Stimulated activated CD8-positive, alpha-beta memory T cell treated with anti-CD3 and anti-CD28 coated beads, Interleukin-15, amount 100 ng/mL, for 1 hour (primary cell): ENCODE results near the gene CNTN1.

Source experiments
- DNase-seq: peaks from one replicate; pipeline ENCODE4 v3.0.0-alpha.2; 2020; ENCODE audit warnings: low read depth

The CNTN1 gene

GRCh38 chr12:40970320-40970907 lies 278.2 kb downstream of the CNTN1 start:
- no peak for DNase-seq

- DNase-seq: no peak
Measured at GRCh38 chr12:40971911-40972310, 279.7 kb downstream of the CNTN1 start.

GRCh38 chr12:40976546-40976945 lies 284.3 kb downstream of the CNTN1 start:
- no peak for DNase-seq

- DNase-seq: no peak
Measured at GRCh38 chr12:40980427-40980961, 288.3 kb downstream of the CNTN1 start.

GRCh38 chr12:40986001-40986400 lies 293.8 kb downstream of the CNTN1 start:
- no peak for DNase-seq

- no peak for DNase-seq
Measured at GRCh38 chr12:40988355-40988754, 296.1 kb downstream of the CNTN1 start.

GRCh38 chr12:40988824-40989223 lies 296.6 kb downstream of the CNTN1 start:
- no peak for DNase-seq

- no peak for DNase-seq
Measured at GRCh38 chr12:40989785-40990184, 297.5 kb downstream of the CNTN1 start.

- no peak for DNase-seq
Measured at GRCh38 chr12:40992158-40992557, 299.9 kb downstream of the CNTN1 start.

GRCh38 chr12:40992674-40993073 lies 300.4 kb downstream of the CNTN1 start:
- DNase-seq: no peak

GRCh38 chr12:40993158-40993557 lies 300.9 kb downstream of the CNTN1 start:
- DNase-seq: no peak

GRCh38 chr12:40996091-40996490 lies 303.9 kb downstream of the CNTN1 start:
- no peak for DNase-seq

GRCh38 chr12:40999210-40999609 lies 307.0 kb downstream of the CNTN1 start:
- no peak for DNase-seq

GRCh38 chr12:41008472-41008871 lies 316.2 kb downstream of the CNTN1 start:
- no peak for DNase-seq

- DNase-seq: no peak
Measured at GRCh38 chr12:41011939-41012338, 319.7 kb downstream of the CNTN1 start.

GRCh38 chr12:41013881-41014642 lies 321.8 kb downstream of the CNTN1 start:
- DNase-seq: no peak

- no peak for DNase-seq
Measured at GRCh38 chr12:41014643-41015020, 322.4 kb downstream of the CNTN1 start.

- DNase-seq: no peak
Measured at GRCh38 chr12:41018010-41018409, 325.8 kb downstream of the CNTN1 start.

- no peak for DNase-seq
Measured at GRCh38 chr12:41019461-41019860, 327.2 kb downstream of the CNTN1 start.

- no peak for DNase-seq
Measured at GRCh38 chr12:41023836-41024235, 331.6 kb downstream of the CNTN1 start.

- DNase-seq: no peak
Measured at GRCh38 chr12:41026151-41026550, 333.9 kb downstream of the CNTN1 start.

- DNase-seq: no peak
Measured at GRCh38 chr12:41032386-41032785, 340.1 kb downstream of the CNTN1 start.

GRCh38 chr12:41034686-41035085 lies 342.4 kb downstream of the CNTN1 start:
- no peak for DNase-seq

- no peak for DNase-seq
Measured at GRCh38 chr12:41039461-41039860, 347.2 kb downstream of the CNTN1 start.
